Measurements from ENCODE around the gene MGAT5B. TPM values are rescaled to one million over a fixed set of nuclear protein-coding genes. Genes with fewer than 3 reads are reported as not detected.

The MGAT5B gene
- total RNA-seq, 1 experiment from 2014 or later = 4.4 TPM

DNA sequence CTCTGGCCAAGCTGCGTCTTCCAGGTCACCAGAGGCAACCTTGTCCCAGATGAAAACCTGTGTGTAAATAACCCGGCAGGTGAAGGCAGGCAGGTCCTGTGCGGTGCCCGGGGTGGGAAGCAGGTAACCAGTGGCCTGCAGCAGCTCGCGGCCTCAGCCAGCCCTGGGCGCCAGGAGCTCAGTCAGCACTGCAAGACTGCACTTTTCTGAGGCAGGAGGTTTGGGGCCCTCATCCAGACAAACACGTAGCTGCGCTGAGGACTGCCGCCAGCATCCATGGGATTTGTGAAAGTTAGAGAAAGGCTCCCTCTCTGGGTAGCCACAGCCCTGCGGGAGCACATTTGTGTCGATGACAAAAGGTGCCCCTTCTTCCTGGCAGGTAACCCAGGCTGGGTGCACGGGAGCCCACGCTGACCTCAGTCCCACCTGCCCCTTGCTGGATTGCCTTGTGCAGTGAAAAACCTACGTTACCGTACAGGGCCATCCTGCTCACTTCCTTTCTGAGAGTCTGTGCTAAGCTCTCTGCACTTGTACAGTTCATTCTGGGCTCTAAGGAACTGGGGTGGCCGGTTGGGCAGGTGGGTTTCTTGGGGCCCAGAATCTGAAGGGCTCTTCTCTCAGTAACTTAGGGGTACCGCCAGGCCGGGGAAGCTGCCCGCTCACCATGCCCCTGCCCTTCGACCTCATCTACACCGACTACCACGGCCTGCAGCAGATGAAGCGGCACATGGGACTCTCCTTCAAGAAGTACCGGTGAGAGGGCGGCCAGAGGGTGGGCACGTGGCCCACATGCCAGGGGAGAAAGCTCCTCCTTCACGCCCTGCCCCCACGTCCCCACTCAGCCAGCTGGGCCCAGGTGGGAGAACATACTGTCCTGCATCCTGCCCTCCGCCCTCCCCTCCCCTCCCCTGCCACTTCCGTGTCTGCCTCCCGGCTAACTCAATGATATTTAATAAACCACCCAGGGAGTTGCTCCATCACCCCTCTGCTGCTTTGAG is 56.4 kb downstream of the MGAT5B start:
- Histone ChIP-seq H3K79me2 (ENCODE audit: insufficient read depth, low read length) (no peaks in the 10 kb centered on the region), H3K27ac (ENCODE audit: low read depth, low read length) (no peak overlapping the region), H3K36me3 (ENCODE audit: control insufficient read depth in 1 of 2, insufficient read depth in 2 of 2, low read length in 2 of 2) (no peaks in the 10 kb centered on the region), H3K9me2 (ENCODE audit: insufficient read depth) (no peaks in the 10 kb centered on the region), H3K27me3 (ENCODE audit: insufficient read depth, low read length) (peaks cover 13% of the 10 kb centered on the region; the same call in 1 of the 2 replicates), H3K9me3 (ENCODE audit: control insufficient read depth in 1 of 2, insufficient read depth in 1 of 2, low read depth in 1 of 2, low read length in 2 of 2) (no peaks in the 10 kb centered on the region), H4K20me1 (ENCODE audit: insufficient read depth) (no peaks in the 10 kb centered on the region), H3K9ac (ENCODE audit: low read length) (no peak overlapping the region), H3K4me2 (ENCODE audit: low read length) (no peak overlapping the region), H3K4me1 (ENCODE audit: control insufficient read depth in 1 of 2, insufficient read depth in 2 of 2, low read length in 2 of 2) (peaks cover 0 to 4% of the 10 kb centered on the region in 2 experiments; a peak in 1 of 4 replicates), H2AFZ (ENCODE audit: low read depth, low read length, poor library complexity, severe bottlenecking) (no peak overlapping the region), H3K4me3 (replicated peaks in 1 of 2; ENCODE audit: low read depth in 1 of 2, low read length in 2 of 2) (no peak overlapping the region)
- ATAC-seq (no peak), DNase-seq (ENCODE audit: low read depth, low spot score) (no peak)
- ChIA-PET CTCF (no interaction called here), POLR2A (no interaction called here), RAD21 (ENCODE audit: low non-redundant PET in 1 of 2, low total read pairs in 2 of 2, uncharacterized antibody in 2 of 2, unreplicated experiment in 2 of 2) (no interaction called here)
- intact Hi-C loops (cut with micrococcal nuclease) = no loop called here
- no TSS peak for BruUV-seq (replicated peaks)
- TF ChIP-seq CEBPB (IDR thresholded peaks at IDR 0.05; ENCODE audit: low read depth) (no peak), JUND (IDR thresholded peaks at IDR 0.05) (no peak), EZH2 (IDR thresholded peaks at IDR 0.05) (no peak), SP1 (IDR thresholded peaks at IDR 0.05; ENCODE audit: low read depth) (no peak), TCF7L2 (IDR thresholded peaks at IDR 0.05; ENCODE audit: borderline replicate concordance, extremely low read depth, insufficient read depth, insufficient read length) (no peak), POLR2AphosphoS5 (IDR thresholded peaks at IDR 0.05; ENCODE audit: low read depth, low read length) (no peak), RAD21 (IDR thresholded peaks at IDR 0.05; ENCODE audit: low read depth) (no peak), FOSL1 (IDR thresholded peaks at IDR 0.05; ENCODE audit: low read depth) (no peak), ELF1 (IDR thresholded peaks at IDR 0.05; ENCODE audit: borderline replicate concordance, low read depth) (no peak), ZNF274 (IDR thresholded peaks at IDR 0.05; ENCODE audit: low read depth, low read length) (no peak), POLR2A (IDR thresholded peaks at IDR 0.05; ENCODE audit: borderline replicate concordance, extremely low read depth, insufficient read depth, insufficient read length) (no peak), EGR1 (IDR thresholded peaks at IDR 0.05; ENCODE audit: low read depth) (no peak), YY1 (IDR thresholded peaks at IDR 0.05; ENCODE audit: extremely low read depth, insufficient replicate concordance, low read depth, low read length) (no peak)
- TF ChIP-seq, protein P1, sequence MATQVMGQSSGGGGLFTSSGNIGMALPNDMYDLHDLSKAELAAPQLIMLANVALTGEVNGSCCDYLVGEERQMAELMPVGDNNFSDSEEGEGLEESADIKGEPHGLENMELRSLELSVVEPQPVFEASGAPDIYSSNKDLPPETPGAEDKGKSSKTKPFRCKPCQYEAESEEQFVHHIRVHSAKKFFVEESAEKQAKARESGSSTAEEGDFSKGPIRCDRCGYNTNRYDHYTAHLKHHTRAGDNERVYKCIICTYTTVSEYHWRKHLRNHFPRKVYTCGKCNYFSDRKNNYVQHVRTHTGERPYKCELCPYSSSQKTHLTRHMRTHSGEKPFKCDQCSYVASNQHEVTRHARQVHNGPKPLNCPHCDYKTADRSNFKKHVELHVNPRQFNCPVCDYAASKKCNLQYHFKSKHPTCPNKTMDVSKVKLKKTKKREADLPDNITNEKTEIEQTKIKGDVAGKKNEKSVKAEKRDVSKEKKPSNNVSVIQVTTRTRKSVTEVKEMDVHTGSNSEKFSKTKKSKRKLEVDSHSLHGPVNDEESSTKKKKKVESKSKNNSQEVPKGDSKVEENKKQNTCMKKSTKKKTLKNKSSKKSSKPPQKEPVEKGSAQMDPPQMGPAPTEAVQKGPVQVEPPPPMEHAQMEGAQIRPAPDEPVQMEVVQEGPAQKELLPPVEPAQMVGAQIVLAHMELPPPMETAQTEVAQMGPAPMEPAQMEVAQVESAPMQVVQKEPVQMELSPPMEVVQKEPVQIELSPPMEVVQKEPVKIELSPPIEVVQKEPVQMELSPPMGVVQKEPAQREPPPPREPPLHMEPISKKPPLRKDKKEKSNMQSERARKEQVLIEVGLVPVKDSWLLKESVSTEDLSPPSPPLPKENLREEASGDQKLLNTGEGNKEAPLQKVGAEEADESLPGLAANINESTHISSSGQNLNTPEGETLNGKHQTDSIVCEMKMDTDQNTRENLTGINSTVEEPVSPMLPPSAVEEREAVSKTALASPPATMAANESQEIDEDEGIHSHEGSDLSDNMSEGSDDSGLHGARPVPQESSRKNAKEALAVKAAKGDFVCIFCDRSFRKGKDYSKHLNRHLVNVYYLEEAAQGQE (IDR thresholded peaks at IDR 0.05; ENCODE audit: low read depth) = no peak
